GM23338 (cell line): ENCODE data around the gene TXNL4A. TPM values are rescaled to one million over a fixed set of nuclear protein-coding genes. Genes with fewer than 3 reads are reported as not detected.

Experiments used
- ATAC-seq: fragments of 200-7000 bp; cut with Tn5 transposase; 3 replicates; pipeline ENCODE4 v1.9.1; 2020
- DNase-seq: peaks from one replicate; pipeline ENCODE4 v3.0.0-alpha.2; 2015; ENCODE audit warnings: low spot score
- H2AFZ ChIP-seq: fragments of 200-600 bp; sonication (generic); 2 replicates; pipeline ENCODE4 v1.8.0; 2016; ENCODE audit warnings: antibody characterized with exemption, mild to moderate bottlenecking, moderate library complexity
- H3F3A ChIP-seq: fragments of 200-600 bp; sonication (generic); replicated peaks from 2 replicates; pipeline ENCODE4 v1.8.0; 2017; ENCODE audit warnings: antibody characterized with exemption, mixed run types, low read depth
- H3K27ac ChIP-seq: fragments of 200-600 bp; sonication (generic); 2 replicates; pipeline ENCODE4 v1.6.1; 2016; ENCODE audit warnings: low read depth
- H3K27me3 ChIP-seq: fragments of 200-600 bp; sonication (generic); 2 replicates; pipeline ENCODE4 v1.8.0; 2016; ENCODE audit warnings: mild to moderate bottlenecking, mixed run types, moderate library complexity; ENCODE audit not compliant: insufficient read depth
- H3K36me3 ChIP-seq: fragments of 200-600 bp; sonication (generic); 2 replicates; pipeline ENCODE4 v1.8.0; 2016; ENCODE audit warnings: mild to moderate bottlenecking; ENCODE audit not compliant: insufficient read depth
- H3K4me1 ChIP-seq: fragments of 200-600 bp; sonication (generic); 2 replicates; pipeline ENCODE4 v1.8.0; 2016; ENCODE audit warnings: mild to moderate bottlenecking, moderate library complexity; ENCODE audit not compliant: insufficient read depth
- H3K4me2 ChIP-seq: fragments of 200-600 bp; sonication (generic); 2 replicates; pipeline ENCODE4 v1.7.1; 2017; ENCODE audit warnings: mixed run types
- H3K4me3 ChIP-seq: fragments of 200-600 bp; sonication (generic); 2 replicates; pipeline ENCODE4 v1.6.1; 2016; ENCODE audit warnings: mixed run types
- H3K79me2 ChIP-seq: fragments of 200-600 bp; sonication (generic); replicated peaks from 2 replicates; pipeline ENCODE4 v1.8.0; 2017; ENCODE audit warnings: mild to moderate bottlenecking; ENCODE audit not compliant: insufficient read depth
- H3K9me2 ChIP-seq: fragments of 200-600 bp; sonication (generic); 2 replicates; pipeline ENCODE4 v1.8.0; 2017; ENCODE audit not compliant: insufficient read depth
- H4K20me1 ChIP-seq: fragments of 200-600 bp; sonication (generic); replicated peaks from 2 replicates; pipeline ENCODE4 v1.8.0; 2017; ENCODE audit warnings: mild to moderate bottlenecking; ENCODE audit not compliant: insufficient read depth
- H3K27ac Mint-ChIP-seq: 2 replicates; pipeline ENCODE4 v1.8.0; 2020; ENCODE audit warnings: inconsistent platforms, mild to moderate bottlenecking, moderate library complexity, mixed read lengths
- H3K27me3 Mint-ChIP-seq: 3 replicates; pipeline ENCODE4 v1.8.0; 2022; ENCODE audit warnings: low read depth, mild to moderate bottlenecking, moderate library complexity, mixed read lengths, inconsistent platforms; ENCODE audit not compliant: insufficient read depth, poor library complexity
- H3K36me3 Mint-ChIP-seq: 3 replicates; pipeline ENCODE4 v1.8.0; 2021; ENCODE audit warnings: low read depth, mild to moderate bottlenecking, inconsistent platforms, moderate library complexity, mixed read lengths
- H3K4me1 Mint-ChIP-seq: 3 replicates; pipeline ENCODE4 v1.8.0; 2020; ENCODE audit warnings: mild to moderate bottlenecking, inconsistent platforms, mixed read lengths
- H3K4me3 Mint-ChIP-seq: 3 replicates; pipeline ENCODE4 v1.8.0; 2021; ENCODE audit warnings: moderate library complexity, mild to moderate bottlenecking, inconsistent platforms, mixed read lengths
- H3K9me3 Mint-ChIP-seq: 3 replicates; pipeline ENCODE4 v1.8.0; 2020; ENCODE audit warnings: moderate library complexity, mild to moderate bottlenecking, inconsistent platforms, mixed read lengths
- CREB1 ChIP-seq: fragments of 250-450 bp; sonication (Bioruptor Pico); IDR thresholded peaks from 2 replicates; pipeline ENCODE4 v1.5.0; 2020; ENCODE audit warnings: low read depth, mild to moderate bottlenecking, moderate library complexity
- EZH2 ChIP-seq: fragments of 200-600 bp; sonication (generic); IDR thresholded peaks from one replicate; pipeline ENCODE4 v1.8.0; 2017; ENCODE audit warnings: antibody characterized with exemption, mild to moderate bottlenecking, low read depth; ENCODE audit not compliant: unreplicated experiment
- EZH2phosphoT487 ChIP-seq: fragments of 200-600 bp; sonication (generic); IDR thresholded peaks from one replicate; pipeline ENCODE4 v1.8.1; 2018; ENCODE audit warnings: antibody characterized with exemption; ENCODE audit not compliant: unreplicated experiment
- JUNB ChIP-seq: IDR thresholded peaks from one replicate; pipeline ENCODE4 v1.6.1; 2016; ENCODE audit warnings: antibody characterized with exemption; ENCODE audit not compliant: unreplicated experiment
- NANOG ChIP-seq: IDR thresholded peaks from 2 replicates; pipeline ENCODE4 v1.6.1; 2016; ENCODE audit warnings: antibody characterized with exemption, borderline replicate concordance
- POLR2AphosphoS5 ChIP-seq: IDR thresholded peaks from 2 replicates; pipeline ENCODE4 v1.6.1; 2016; ENCODE audit warnings: antibody characterized with exemption, low read depth
- STAT1 ChIP-seq: IDR thresholded peaks from one replicate; pipeline ENCODE4 v1.6.1; 2016; ENCODE audit warnings: antibody characterized with exemption; ENCODE audit not compliant: unreplicated experiment
- ZNF114 ChIP-seq: fragments of 250-450 bp; sonication (Bioruptor Pico); IDR thresholded peaks from 2 replicates; pipeline ENCODE4 v1.5.0; 2020; ENCODE audit warnings: mild to moderate bottlenecking, moderate library complexity
- ZNF331 ChIP-seq: fragments of 250-450 bp; sonication (Bioruptor Pico); IDR thresholded peaks from 2 replicates; pipeline ENCODE4 v1.5.0; 2020; ENCODE audit warnings: low read depth, mild to moderate bottlenecking, moderate library complexity
- polyA plus RNA-seq: library from polyadenylated mRNA; unstranded; fragments of >200 nt; fragmentation: Nextera tagmentation; extraction: Ambion mirVana; gene quantifications from 2 replicates; pipeline ENCODE4 v1.2.1, GENCODE V29; 2016
- total RNA-seq: library from RNA; depleted of rRNA; stranded (reverse); fragments of >200 nt; shearing (Covaris generic); gene quantifications from 2 replicates; pipeline ENCODE4 v1.2.3, GENCODE V29; 2014
- TF ChIP-seq, protein P1 (sequence below): fragments of 250-450 bp; sonication (Bioruptor Pico); IDR thresholded peaks from 2 replicates; pipeline ENCODE4 v1.5.0; 2020; ENCODE audit warnings: mild to moderate bottlenecking, moderate library complexity
- TF ChIP-seq, protein P2 (sequence below): IDR thresholded peaks from 2 replicates; pipeline ENCODE4 v1.6.1; 2016; ENCODE audit warnings: antibody characterized with exemption
- TF ChIP-seq, protein P3 (sequence below), 2 experiments: fragments of 200-600 bp in 1 of 2; sonication (generic) in 1 of 2; conservative IDR thresholded peaks; 2 replicates each; pipeline versions ENCODE4 v1.5.1 to v1.6.1; 2016 to 2017; ENCODE audit warnings: antibody characterized with exemption in 2 of 2, low read depth in 2 of 2, mild to moderate bottlenecking in 2 of 2, moderate library complexity in 1 of 2
- TF ChIP-seq, protein P4 (sequence below): IDR thresholded peaks from one replicate; pipeline ENCODE4 v1.6.1; 2018; ENCODE audit warnings: antibody characterized with exemption; ENCODE audit not compliant: unreplicated experiment

TXNL4A gene
- total and polyA plus RNA-seq, 2 experiments from 2014 or later = 51.0 to 271 TPM

DNA sequence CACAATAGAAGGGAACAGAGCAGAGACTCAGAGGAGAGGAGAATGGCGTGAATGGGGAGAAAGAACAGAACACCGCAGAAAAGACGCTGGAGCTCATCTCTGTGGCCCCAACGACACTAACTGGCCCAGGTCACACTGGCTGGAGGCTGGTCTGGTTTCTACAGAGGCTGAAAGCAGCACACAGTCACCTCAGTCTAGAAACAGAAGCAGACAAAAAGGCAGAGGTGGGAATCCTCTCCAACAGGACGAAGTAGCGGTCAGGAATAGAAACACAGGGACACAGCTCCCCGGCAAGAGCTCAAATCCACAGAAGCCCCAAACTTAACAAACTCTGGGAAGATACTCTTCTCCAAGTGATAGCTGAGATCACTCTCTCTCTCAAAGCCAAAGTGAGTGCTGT lies 46.2 kb downstream of the TXNL4A start (continued):
- TF ChIP-seq, protein P1, sequence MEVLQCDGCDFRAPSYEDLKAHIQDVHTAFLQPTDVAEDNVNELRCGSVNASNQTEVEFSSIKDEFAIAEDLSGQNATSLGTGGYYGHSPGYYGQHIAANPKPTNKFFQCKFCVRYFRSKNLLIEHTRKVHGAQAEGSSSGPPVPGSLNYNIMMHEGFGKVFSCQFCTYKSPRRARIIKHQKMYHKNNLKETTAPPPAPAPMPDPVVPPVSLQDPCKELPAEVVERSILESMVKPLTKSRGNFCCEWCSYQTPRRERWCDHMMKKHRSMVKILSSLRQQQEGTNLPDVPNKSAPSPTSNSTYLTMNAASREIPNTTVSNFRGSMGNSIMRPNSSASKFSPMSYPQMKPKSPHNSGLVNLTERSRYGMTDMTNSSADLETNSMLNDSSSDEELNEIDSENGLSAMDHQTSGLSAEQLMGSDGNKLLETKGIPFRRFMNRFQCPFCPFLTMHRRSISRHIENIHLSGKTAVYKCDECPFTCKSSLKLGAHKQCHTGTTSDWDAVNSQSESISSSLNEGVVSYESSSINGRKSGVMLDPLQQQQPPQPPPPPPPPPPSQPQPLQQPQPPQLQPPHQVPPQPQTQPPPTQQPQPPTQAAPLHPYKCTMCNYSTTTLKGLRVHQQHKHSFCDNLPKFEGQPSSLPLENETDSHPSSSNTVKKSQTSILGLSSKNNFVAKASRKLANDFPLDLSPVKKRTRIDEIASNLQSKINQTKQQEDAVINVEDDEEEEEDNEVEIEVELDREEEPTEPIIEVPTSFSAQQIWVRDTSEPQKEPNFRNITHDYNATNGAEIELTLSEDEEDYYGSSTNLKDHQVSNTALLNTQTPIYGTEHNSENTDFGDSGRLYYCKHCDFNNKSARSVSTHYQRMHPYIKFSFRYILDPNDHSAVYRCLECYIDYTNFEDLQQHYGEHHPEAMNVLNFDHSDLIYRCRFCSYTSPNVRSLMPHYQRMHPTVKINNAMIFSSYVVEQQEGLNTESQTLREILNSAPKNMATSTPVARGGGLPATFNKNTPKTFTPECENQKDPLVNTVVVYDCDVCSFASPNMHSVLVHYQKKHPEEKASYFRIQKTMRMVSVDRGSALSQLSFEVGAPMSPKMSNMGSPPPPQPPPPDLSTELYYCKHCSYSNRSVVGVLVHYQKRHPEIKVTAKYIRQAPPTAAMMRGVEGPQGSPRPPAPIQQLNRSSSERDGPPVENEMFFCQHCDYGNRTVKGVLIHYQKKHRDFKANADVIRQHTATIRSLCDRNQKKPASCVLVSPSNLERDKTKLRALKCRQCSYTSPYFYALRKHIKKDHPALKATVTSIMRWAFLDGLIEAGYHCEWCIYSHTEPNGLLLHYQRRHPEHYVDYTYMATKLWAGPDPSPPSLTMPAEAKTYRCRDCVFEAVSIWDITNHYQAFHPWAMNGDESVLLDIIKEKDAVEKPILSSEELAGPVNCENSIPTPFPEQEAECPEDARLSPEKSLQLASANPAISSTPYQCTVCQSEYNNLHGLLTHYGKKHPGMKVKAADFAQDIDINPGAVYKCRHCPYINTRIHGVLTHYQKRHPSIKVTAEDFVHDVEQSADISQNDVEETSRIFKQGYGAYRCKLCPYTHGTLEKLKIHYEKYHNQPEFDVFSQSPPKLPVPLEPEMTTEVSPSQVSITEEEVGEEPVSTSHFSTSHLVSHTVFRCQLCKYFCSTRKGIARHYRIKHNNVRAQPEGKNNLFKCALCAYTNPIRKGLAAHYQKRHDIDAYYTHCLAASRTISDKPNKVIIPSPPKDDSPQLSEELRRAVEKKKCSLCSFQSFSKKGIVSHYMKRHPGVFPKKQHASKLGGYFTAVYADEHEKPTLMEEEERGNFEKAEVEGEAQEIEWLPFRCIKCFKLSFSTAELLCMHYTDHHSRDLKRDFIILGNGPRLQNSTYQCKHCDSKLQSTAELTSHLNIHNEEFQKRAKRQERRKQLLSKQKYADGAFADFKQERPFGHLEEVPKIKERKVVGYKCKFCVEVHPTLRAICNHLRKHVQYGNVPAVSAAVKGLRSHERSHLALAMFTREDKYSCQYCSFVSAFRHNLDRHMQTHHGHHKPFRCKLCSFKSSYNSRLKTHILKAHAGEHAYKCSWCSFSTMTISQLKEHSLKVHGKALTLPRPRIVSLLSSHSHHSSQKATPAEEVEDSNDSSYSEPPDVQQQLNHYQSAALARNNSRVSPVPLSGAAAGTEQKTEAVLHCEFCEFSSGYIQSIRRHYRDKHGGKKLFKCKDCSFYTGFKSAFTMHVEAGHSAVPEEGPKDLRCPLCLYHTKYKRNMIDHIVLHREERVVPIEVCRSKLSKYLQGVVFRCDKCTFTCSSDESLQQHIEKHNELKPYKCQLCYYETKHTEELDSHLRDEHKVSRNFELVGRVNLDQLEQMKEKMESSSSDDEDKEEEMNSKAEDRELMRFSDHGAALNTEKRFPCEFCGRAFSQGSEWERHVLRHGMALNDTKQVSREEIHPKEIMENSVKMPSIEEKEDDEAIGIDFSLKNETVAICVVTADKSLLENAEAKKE = no peak
- TF ChIP-seq, protein P2, sequence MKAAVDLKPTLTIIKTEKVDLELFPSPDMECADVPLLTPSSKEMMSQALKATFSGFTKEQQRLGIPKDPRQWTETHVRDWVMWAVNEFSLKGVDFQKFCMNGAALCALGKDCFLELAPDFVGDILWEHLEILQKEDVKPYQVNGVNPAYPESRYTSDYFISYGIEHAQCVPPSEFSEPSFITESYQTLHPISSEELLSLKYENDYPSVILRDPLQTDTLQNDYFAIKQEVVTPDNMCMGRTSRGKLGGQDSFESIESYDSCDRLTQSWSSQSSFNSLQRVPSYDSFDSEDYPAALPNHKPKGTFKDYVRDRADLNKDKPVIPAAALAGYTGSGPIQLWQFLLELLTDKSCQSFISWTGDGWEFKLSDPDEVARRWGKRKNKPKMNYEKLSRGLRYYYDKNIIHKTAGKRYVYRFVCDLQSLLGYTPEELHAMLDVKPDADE = no peak

- Histone ChIP-seq H4K20me1 (peaks cover 8% of the 10 kb centered on the region; the same call in 1 of the 2 replicates), H3K27ac (no peak overlapping the region), H3K4me1 (no peaks in the 10 kb centered on the region), H3K9me2 (no peaks in the 10 kb centered on the region), H3K79me2 (0 out of 2 replicates have a peak, but pooled peaks cover 2% of the 10 kb centered on the region), H3K4me3 (no peak overlapping the region), H2AFZ (no peak overlapping the region), H3K27me3 (no peaks in the 10 kb centered on the region), H3K36me3 (no peaks in the 10 kb centered on the region), H3F3A (no peaks in the 10 kb centered on the region), H3K4me2 (no peak overlapping the region)
- no peak overlapping the region for H3K4me3 Mint-ChIP-seq
- DNase-seq (no peak), ATAC-seq (no peak)
- peaks cover 8% of the 10 kb centered on the region for H3K27me3 Mint-ChIP-seq
- peaks cover 17% of the 10 kb centered on the region for H3K4me1 Mint-ChIP-seq
- H3K36me3 Mint-ChIP-seq = no peaks in the 10 kb centered on the region; the same call in 1 of the 3 replicates
- no peaks in the 10 kb centered on the region for H3K9me3 Mint-ChIP-seq
- no peak overlapping the region for H3K27ac Mint-ChIP-seq
- TF ChIP-seq ZNF331 = no peak
- TF ChIP-seq, protein P3, sequence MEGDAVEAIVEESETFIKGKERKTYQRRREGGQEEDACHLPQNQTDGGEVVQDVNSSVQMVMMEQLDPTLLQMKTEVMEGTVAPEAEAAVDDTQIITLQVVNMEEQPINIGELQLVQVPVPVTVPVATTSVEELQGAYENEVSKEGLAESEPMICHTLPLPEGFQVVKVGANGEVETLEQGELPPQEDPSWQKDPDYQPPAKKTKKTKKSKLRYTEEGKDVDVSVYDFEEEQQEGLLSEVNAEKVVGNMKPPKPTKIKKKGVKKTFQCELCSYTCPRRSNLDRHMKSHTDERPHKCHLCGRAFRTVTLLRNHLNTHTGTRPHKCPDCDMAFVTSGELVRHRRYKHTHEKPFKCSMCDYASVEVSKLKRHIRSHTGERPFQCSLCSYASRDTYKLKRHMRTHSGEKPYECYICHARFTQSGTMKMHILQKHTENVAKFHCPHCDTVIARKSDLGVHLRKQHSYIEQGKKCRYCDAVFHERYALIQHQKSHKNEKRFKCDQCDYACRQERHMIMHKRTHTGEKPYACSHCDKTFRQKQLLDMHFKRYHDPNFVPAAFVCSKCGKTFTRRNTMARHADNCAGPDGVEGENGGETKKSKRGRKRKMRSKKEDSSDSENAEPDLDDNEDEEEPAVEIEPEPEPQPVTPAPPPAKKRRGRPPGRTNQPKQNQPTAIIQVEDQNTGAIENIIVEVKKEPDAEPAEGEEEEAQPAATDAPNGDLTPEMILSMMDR (conservative IDR thresholded peaks at IDR 0.05; ENCODE audit: low read depth in 2 of 2) = no peak
- TF ChIP-seq ZNF114 (CRISPR knock-in tag) = no peak
- TF ChIP-seq NANOG = no peak
- TF ChIP-seq, protein P4, sequence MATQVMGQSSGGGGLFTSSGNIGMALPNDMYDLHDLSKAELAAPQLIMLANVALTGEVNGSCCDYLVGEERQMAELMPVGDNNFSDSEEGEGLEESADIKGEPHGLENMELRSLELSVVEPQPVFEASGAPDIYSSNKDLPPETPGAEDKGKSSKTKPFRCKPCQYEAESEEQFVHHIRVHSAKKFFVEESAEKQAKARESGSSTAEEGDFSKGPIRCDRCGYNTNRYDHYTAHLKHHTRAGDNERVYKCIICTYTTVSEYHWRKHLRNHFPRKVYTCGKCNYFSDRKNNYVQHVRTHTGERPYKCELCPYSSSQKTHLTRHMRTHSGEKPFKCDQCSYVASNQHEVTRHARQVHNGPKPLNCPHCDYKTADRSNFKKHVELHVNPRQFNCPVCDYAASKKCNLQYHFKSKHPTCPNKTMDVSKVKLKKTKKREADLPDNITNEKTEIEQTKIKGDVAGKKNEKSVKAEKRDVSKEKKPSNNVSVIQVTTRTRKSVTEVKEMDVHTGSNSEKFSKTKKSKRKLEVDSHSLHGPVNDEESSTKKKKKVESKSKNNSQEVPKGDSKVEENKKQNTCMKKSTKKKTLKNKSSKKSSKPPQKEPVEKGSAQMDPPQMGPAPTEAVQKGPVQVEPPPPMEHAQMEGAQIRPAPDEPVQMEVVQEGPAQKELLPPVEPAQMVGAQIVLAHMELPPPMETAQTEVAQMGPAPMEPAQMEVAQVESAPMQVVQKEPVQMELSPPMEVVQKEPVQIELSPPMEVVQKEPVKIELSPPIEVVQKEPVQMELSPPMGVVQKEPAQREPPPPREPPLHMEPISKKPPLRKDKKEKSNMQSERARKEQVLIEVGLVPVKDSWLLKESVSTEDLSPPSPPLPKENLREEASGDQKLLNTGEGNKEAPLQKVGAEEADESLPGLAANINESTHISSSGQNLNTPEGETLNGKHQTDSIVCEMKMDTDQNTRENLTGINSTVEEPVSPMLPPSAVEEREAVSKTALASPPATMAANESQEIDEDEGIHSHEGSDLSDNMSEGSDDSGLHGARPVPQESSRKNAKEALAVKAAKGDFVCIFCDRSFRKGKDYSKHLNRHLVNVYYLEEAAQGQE = no peak
- TF ChIP-seq EZH2phosphoT487 = no peak
- TF ChIP-seq STAT1 = no peak
- TF ChIP-seq CREB1 (CRISPR knock-in tag) = no peak
- TF ChIP-seq EZH2 = no peak
- no peak for TF ChIP-seq POLR2AphosphoS5
- TF ChIP-seq JUNB = no peak
Measured at GRCh38 chr18:79941473-79942119, 46.8 kb downstream of the TXNL4A start.
